Mucosa of descending colon (tissue), 3 donors: ENCODE results near the gene COX6A1. TPM values are rescaled to one million over a fixed set of nuclear protein-coding genes. Genes with fewer than 3 reads are reported as not detected.
A peak's percentile ranks its signal among the peaks of the same experiment; 100 is the strongest.

Experiments used
- ATAC-seq: fragments of 200-7000 bp; cut with Tn5 transposase; one replicate; pipeline ENCODE4 v1.9.1; 2020; ENCODE audit warnings: mild to moderate bottlenecking, moderate library complexity
- DNase-seq, 3 donors: peaks; one replicate each; pipeline ENCODE4 v3.0.0-alpha.2; 2020
- H3K36me3 ChIP-seq: fragments of 200-600 bp; one replicate; pipeline ENCODE4 v1.8.0; 2021; ENCODE audit warnings: low read depth, mild to moderate bottlenecking
- H3K4me1 ChIP-seq: fragments of 200-600 bp; one replicate; pipeline ENCODE4 v1.8.0; 2021; ENCODE audit warnings: low read depth, mild to moderate bottlenecking
- H3K4me3 ChIP-seq: fragments of 200-600 bp; one replicate; pipeline ENCODE4 v1.8.0; 2021; ENCODE audit warnings: mild to moderate bottlenecking
- H3K9me3 ChIP-seq: fragments of 200-600 bp; one replicate; pipeline ENCODE4 v1.8.0; 2021; ENCODE audit warnings: mild to moderate bottlenecking
- intact Hi-C, 2 donors: fragments of 100-400 bp; cut with DNase I in 1 of 2; cut with micrococcal nuclease in 1 of 2; formaldehyde crosslinking; loops; one replicate each; pipeline versions ENCODE4 v1.11.0 to v1.11.1; 2022; cut with DNase I, micrococcal nuclease
- total RNA-seq, 3 donors: library from RNA; stranded (reverse); fragmentation: NEBNext Ultra II Directional in 2 of 3; extraction: Animal tissue kit (Norgen Biotek cat#: 25700) in 2 of 3; gene quantifications; one replicate each; pipeline versions ENCODE4 v1.2.1 to v1.2.4, GENCODE V29; 2021 to 2023
- TF ChIP-seq, protein P1 (sequence below): fragments of 200-600 bp; IDR thresholded peaks from one replicate; pipeline ENCODE4 v1.8.0; 2022; ENCODE audit warnings: antibody characterized with exemption, mild to moderate bottlenecking
- donor health status: DM: no; HTN: no; CAD: no; lungs with moderate emphysema.
- donor health status: DM: no; HTN: no; CAD: no.
- donor health status: DM: no; HTN: yes; CAD: no.

The COX6A1 gene
- total RNA-seq, 3 donors from 2014 or later: 509 to 899 (median 865) TPM

DNA sequence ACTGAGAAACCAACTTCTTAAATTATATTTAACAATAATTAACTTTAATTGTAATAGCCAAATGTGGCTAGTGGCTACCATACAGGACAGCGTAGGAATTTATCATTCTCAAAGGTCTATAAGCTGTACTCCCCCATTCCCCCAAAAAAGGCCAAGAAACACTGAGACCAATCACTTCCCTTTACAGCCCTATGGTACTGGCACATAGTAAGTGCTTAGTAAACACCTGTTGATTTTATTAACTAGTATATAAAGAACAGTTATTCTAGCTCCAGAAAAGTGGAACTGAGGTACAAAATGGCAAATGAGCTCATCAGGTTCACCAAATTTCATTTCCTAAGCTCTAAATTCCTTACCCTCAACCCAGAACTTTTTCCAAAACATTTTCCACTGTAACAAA, 37.7 kb downstream of the COX6A1 start:
- Histone ChIP-seq H3K36me3 (no peaks in the 10 kb centered on the region), H3K4me1 (no peaks in the 10 kb centered on the region), H3K9me3 (no peaks in the 10 kb centered on the region), H3K4me3 (no peak overlapping the region)
- DNase-seq (no peak), ATAC-seq (no peak)
- TF ChIP-seq, protein P1, sequence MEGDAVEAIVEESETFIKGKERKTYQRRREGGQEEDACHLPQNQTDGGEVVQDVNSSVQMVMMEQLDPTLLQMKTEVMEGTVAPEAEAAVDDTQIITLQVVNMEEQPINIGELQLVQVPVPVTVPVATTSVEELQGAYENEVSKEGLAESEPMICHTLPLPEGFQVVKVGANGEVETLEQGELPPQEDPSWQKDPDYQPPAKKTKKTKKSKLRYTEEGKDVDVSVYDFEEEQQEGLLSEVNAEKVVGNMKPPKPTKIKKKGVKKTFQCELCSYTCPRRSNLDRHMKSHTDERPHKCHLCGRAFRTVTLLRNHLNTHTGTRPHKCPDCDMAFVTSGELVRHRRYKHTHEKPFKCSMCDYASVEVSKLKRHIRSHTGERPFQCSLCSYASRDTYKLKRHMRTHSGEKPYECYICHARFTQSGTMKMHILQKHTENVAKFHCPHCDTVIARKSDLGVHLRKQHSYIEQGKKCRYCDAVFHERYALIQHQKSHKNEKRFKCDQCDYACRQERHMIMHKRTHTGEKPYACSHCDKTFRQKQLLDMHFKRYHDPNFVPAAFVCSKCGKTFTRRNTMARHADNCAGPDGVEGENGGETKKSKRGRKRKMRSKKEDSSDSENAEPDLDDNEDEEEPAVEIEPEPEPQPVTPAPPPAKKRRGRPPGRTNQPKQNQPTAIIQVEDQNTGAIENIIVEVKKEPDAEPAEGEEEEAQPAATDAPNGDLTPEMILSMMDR: no peak
- intact Hi-C loops: no loop called here

DNA sequence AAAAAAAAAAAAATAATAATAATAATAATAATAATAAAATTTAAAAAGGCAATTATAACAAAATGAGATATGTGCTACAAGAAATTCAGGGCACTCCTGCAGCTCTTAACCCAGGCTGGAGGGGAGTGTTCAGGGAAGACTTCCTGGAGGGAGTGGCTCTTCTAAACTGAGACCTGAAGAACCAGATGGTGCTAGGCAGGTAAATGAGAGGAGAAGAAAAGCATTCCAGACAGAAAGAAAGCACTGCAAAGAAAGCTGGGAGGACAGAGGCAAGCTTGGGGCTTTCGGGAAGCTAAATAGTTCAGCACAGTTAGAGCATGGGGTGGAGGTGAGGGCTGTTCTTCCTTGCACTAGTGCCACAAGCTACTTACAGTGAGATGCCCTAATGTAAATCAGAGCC, 41.5 kb downstream of the COX6A1 start:
- peak; percentile 79 for ATAC-seq

DNA sequence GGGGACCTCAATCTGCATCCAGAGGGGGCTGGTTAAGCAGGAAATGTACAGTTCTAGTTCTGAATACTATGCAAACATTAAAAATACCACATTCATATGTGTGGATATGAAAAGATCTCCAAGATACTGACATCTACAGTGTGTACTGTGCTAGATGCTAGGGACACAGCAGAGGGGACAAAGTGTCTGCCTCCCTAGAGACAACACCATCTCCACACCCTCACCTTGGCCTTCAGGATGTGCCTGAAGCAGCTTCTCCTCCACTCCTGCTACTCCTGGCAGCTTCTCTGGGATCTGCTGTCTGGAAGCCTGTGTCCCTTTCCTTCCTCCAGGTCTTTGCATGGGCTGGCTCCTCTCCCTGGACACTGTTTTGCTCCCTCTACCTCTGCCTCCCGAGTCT, 42.3 kb downstream of the COX6A1 start:
- TF ChIP-seq, protein P1: no peak
- DNase-seq (no peak), ATAC-seq (peak; percentile 25)
- no peak overlapping the region for H3K4me3 ChIP-seq
- no peaks in the 10 kb centered on the region for H3K36me3 ChIP-seq
- no peaks in the 10 kb centered on the region for H3K9me3 ChIP-seq
- intact Hi-C loops: no loop called here
- no peaks in the 10 kb centered on the region for H3K4me1 ChIP-seq

More for the DNA sequence above, 41.5 kb downstream of the COX6A1 start:
- Histone ChIP-seq H3K4me3 (no peak overlapping the region), H3K9me3 (no peaks in the 10 kb centered on the region), H3K36me3 (no peaks in the 10 kb centered on the region), H3K4me1 (no peaks in the 10 kb centered on the region)
- DNase-seq: no peak
- TF ChIP-seq, protein P1: no peak
- intact Hi-C loops: no loop called here

DNA sequence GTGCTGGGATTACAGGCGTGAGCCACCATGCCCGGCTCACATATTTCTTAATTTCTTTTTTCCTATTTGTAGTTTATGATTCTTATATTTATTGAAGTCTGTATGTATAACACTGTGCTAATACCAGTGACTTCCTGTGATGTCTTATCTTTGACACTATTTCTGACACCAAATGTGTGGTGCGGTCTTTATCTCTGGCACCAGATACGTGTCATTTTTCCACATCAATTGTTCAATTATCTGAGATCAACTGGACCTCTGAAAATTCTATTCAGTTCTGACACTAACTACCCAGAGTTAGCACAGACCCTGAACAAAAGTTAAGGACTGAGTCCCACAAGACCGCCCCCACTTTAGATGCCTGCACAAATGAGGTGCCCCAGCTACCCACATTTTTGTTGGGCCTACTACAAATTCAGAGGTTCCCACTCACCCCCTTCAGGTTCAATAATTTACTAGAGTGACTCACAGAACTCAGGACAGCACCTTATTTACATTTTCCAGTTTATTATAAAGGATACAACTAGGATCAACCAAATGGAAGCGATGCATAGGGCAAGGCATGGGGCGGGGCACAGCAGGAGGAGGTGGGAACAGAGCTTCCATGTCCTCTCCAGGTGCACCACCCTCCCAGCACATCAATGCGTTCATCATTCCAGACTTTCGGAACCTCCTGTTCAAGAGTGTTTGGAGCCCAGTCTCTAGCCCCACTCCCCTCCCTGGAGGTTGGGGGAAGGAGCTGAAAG, 43.3 kb downstream of the COX6A1 start:
- DNase-seq (no peak), ATAC-seq (peak; percentile 30)
- Histone ChIP-seq H3K9me3 (no peaks in the 10 kb centered on the region), H3K36me3 (no peaks in the 10 kb centered on the region), H3K4me3 (no peak overlapping the region), H3K4me1 (no peaks in the 10 kb centered on the region)
- intact Hi-C loops: no loop called here
- TF ChIP-seq, protein P1: no peak

DNA sequence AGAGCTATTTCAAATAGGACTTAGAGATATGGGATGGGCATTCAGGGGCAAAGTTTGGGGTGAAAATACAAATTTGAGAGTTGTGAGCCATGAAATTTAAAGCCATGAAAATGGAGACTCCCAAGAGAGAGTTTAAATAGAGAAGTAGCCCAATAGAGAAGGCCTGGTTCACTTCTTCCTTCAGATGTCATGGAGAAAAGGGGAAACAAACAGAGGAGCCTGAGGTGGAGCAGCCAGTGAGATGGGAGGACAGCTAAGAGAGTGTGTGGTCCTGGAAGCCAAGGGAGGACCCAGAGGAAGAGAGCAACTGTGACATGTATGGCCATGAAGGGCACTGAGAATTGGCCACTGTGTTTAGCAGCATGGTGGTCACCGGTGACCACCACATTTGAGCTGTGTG, 45.7 kb downstream of the COX6A1 start:
- intact Hi-C loops: no loop called here
- ATAC-seq: no peak
- TF ChIP-seq, protein P1: no peak
- no peak for DNase-seq
- Histone ChIP-seq H3K9me3 (no peaks in the 10 kb centered on the region), H3K36me3 (no peaks in the 10 kb centered on the region), H3K4me3 (no peak overlapping the region), H3K4me1 (no peaks in the 10 kb centered on the region)
